SU-DHL-6 (cell line): ENCODE measurements around the gene KPNA1.

Experiments
- H2AFZ ChIP-seq: fragments of 200-600 bp; sonication (generic); 2 replicates; pipeline ENCODE4 v1.6.1; 2014; ENCODE audit warnings: low read depth, mild to moderate bottlenecking, moderate library complexity, mixed read lengths, antibody characterized with exemption, low read length; ENCODE audit not compliant: severe bottlenecking
- H3F3A ChIP-seq: fragments of 200-600 bp; shearing (Covaris generic); 2 replicates; pipeline ENCODE4 v1.6.0; 2016; ENCODE audit warnings: antibody characterized with exemption, mild to moderate bottlenecking; ENCODE audit not compliant: insufficient read depth
- H3K27ac ChIP-seq: fragments of 200-600 bp; sonication (generic); 2 replicates; pipeline ENCODE4 v1.5.1; 2016; ENCODE audit warnings: low read depth, mild to moderate bottlenecking, low read length, moderate library complexity, mixed read lengths
- H3K27me3 ChIP-seq: fragments of 200-600 bp; sonication (generic), shearing (Covaris generic); 2 replicates; pipeline ENCODE4 v1.6.0; 2014; ENCODE audit warnings: mild to moderate bottlenecking, low read length
- H3K36me3 ChIP-seq: fragments of 200-600 bp; sonication (generic); 2 replicates; pipeline ENCODE4 v1.6.1; 2014; ENCODE audit warnings: mild to moderate bottlenecking, low read length, mixed read lengths
- H3K4me2 ChIP-seq: fragments of 300-600, 200-600 bp; shearing (Covaris generic), sonication (generic); 2 replicates; pipeline ENCODE4 v1.6.0; 2014; ENCODE audit warnings: low read length, low read depth, mild to moderate bottlenecking; ENCODE audit not compliant: poor library complexity, severe bottlenecking
- H3K4me3 ChIP-seq: fragments of 200-600 bp; sonication (generic); 2 replicates; pipeline ENCODE4 v1.5.1; 2014; ENCODE audit warnings: antibody characterized with exemption, low read length, mild to moderate bottlenecking, mixed read lengths; ENCODE audit not compliant: insufficient read depth, poor library complexity, severe bottlenecking
- H3K79me2 ChIP-seq: fragments of 200-600 bp; sonication (generic); 2 replicates; pipeline ENCODE4 v1.6.1; 2014; ENCODE audit warnings: mild to moderate bottlenecking, low read length, moderate library complexity; ENCODE audit not compliant: insufficient read depth
- H3K9ac ChIP-seq: fragments of 200-600 bp; sonication (generic); 2 replicates; pipeline ENCODE4 v1.7.0; 2014; ENCODE audit warnings: mild to moderate bottlenecking, low read length
- H3K9me2 ChIP-seq: fragments of 200-600 bp; sonication (generic); replicated peaks from 2 replicates; pipeline ENCODE4 v1.6.1; 2014; ENCODE audit warnings: low read length; ENCODE audit not compliant: insufficient read depth
- H3K9me3 ChIP-seq: fragments of 200-600 bp; sonication (generic); 2 replicates; pipeline ENCODE4 v1.6.1; 2014; ENCODE audit warnings: low read length, mixed read lengths; ENCODE audit not compliant: insufficient read depth
- H4K20me1 ChIP-seq: fragments of 200-600 bp; sonication (generic); 2 replicates; pipeline ENCODE4 v1.6.1; 2014; ENCODE audit warnings: low read depth, mild to moderate bottlenecking, antibody characterized with exemption, low read length, moderate library complexity, mixed read lengths
- CTCF ChIP-seq: fragments of 200-600 bp; sonication (generic); IDR thresholded peaks from one replicate; pipeline ENCODE4 v1.5.1; 2017; ENCODE audit warnings: antibody characterized with exemption, mild to moderate bottlenecking, low read length, moderate library complexity; ENCODE audit not compliant: insufficient read depth, poor library complexity, severe bottlenecking
- EZH2phosphoT487 ChIP-seq: fragments of 200-600 bp; sonication (generic), shearing (Covaris generic); conservative IDR thresholded peaks from 2 replicates; pipeline ENCODE4 v1.6.1; 2018; ENCODE audit warnings: mild to moderate bottlenecking, antibody characterized with exemption, low read length, moderate library complexity, mixed read lengths

Gene KPNA1

GRCh38 chr3:122523317-122523716 is 8.6 kb upstream of the KPNA1 start:
- Histone ChIP-seq H3K79me2 (no peaks in the 10 kb centered on the region), H3K4me3 (no peak overlapping the region), H3K9me3 (no peaks in the 10 kb centered on the region), H3K9me2 (no peaks in the 10 kb centered on the region), H3K27ac (no peak overlapping the region), H2AFZ (no peak overlapping the region), H3K9ac (no peak overlapping the region), H3K27me3 (no peaks in the 10 kb centered on the region), H3F3A (no peaks in the 10 kb centered on the region), H3K4me2 (no peak overlapping the region), H3K36me3 (no peaks in the 10 kb centered on the region), H4K20me1 (no peaks in the 10 kb centered on the region)
- no peak for TF ChIP-seq EZH2phosphoT487
- TF ChIP-seq CTCF: no peak

- no peaks in the 10 kb centered on the region for H3K79me2 ChIP-seq
- no peak for TF ChIP-seq CTCF
- no peak for TF ChIP-seq EZH2phosphoT487
- H3K27me3 ChIP-seq: no peaks in the 10 kb centered on the region
- H3K9me2 ChIP-seq: no peaks in the 10 kb centered on the region
- no peaks in the 10 kb centered on the region for H3F3A ChIP-seq
- H3K9me3 ChIP-seq: no peaks in the 10 kb centered on the region
- no peak overlapping the region for H2AFZ ChIP-seq
- no peak overlapping the region for H3K27ac ChIP-seq
- no peaks in the 10 kb centered on the region for H4K20me1 ChIP-seq
- H3K4me2 ChIP-seq: no peak overlapping the region
- H3K36me3 ChIP-seq: no peaks in the 10 kb centered on the region
- no peak overlapping the region for H3K9ac ChIP-seq
- no peak overlapping the region for H3K4me3 ChIP-seq
Measured at GRCh38 chr3:122520861-122521260, 6.1 kb upstream of the KPNA1 start.

- H3K27me3 ChIP-seq: no peaks in the 10 kb centered on the region
- H3K9me3 ChIP-seq: no peaks in the 10 kb centered on the region
- TF ChIP-seq EZH2phosphoT487 (no peak), CTCF (no peak)
Measured at GRCh38 chr3:122519693-122520092, 5.0 kb upstream of the KPNA1 start.

GRCh38 chr3:122516846-122517360 is 2.2 kb upstream of the KPNA1 start:
- Histone ChIP-seq H3K4me2 (no peak overlapping the region), H3K27ac (no peak overlapping the region), H3F3A (no peaks in the 10 kb centered on the region), H3K9me3 (no peaks in the 10 kb centered on the region), H3K79me2 (peaks cover 22% of the 10 kb centered on the region), H3K4me3 (no peak overlapping the region), H3K27me3 (no peaks in the 10 kb centered on the region), H3K9me2 (no peaks in the 10 kb centered on the region), H2AFZ (no peak overlapping the region), H4K20me1 (peaks cover 18% of the 10 kb centered on the region), H3K9ac (no peak overlapping the region), H3K36me3 (no peaks in the 10 kb centered on the region)
- TF ChIP-seq EZH2phosphoT487: no peak
- no peak for TF ChIP-seq CTCF

More at GRCh38 chr3:122519693-122520092, 5.0 kb upstream of the KPNA1 start:
- Histone ChIP-seq H3K4me2 (no peak overlapping the region), H3K36me3 (no peaks in the 10 kb centered on the region), H3K27ac (no peak overlapping the region), H3F3A (no peaks in the 10 kb centered on the region), H4K20me1 (no peaks in the 10 kb centered on the region), H3K4me3 (no peak overlapping the region), H3K9me2 (no peaks in the 10 kb centered on the region), H3K79me2 (no peaks in the 10 kb centered on the region), H2AFZ (no peak overlapping the region), H3K9ac (no peak overlapping the region)
